ENCODE results near the gene RBM17. TPM values are rescaled to one million over a fixed set of nuclear protein-coding genes. Genes with fewer than 3 reads are reported as not detected.

The RBM17 gene
- total RNA-seq, 1 experiment from 2014 or later = 129 TPM

GRCh38 chr10:6153845-6154244 is 65.0 kb downstream of the RBM17 start:
- ChIA-PET CTCF (no interaction called here), POLR2A (no interaction called here), RAD21 (ENCODE audit: low non-redundant PET in 1 of 2, low total read pairs in 2 of 2, uncharacterized antibody in 2 of 2, unreplicated experiment in 2 of 2) (interaction anchor here in 1 of 2 experiments (0.7 kb wide), 1 partner anchor 18 kb away, joined by 3 read pairs; no protein-coding TSS in a partner anchor)
- H2AFZ ChIP-seq (ENCODE audit: low read depth, low read length, poor library complexity, severe bottlenecking) = no peak overlapping the region
- no peak overlapping the region for H3K9ac ChIP-seq (ENCODE audit: low read length)
- intact Hi-C loops (cut with micrococcal nuclease) = no loop called here
- H3K27ac ChIP-seq (ENCODE audit: low read depth, low read length) = no peak overlapping the region
- no peaks in the 10 kb centered on the region for H3K36me3 ChIP-seq (ENCODE audit: control insufficient read depth in 1 of 2, insufficient read depth in 2 of 2, low read length in 2 of 2)
- 0 out of 4 replicates have a peak, but pooled peaks cover 0 to 2% of the 10 kb centered on the region in 2 experiments for H3K4me1 ChIP-seq (ENCODE audit: control insufficient read depth in 1 of 2, insufficient read depth in 2 of 2, low read length in 2 of 2)
- no peak for DNase-seq (ENCODE audit: low read depth, low spot score)
- ATAC-seq = no peak
- no TSS peak for BruUV-seq (replicated peaks)
- H3K9me2 ChIP-seq (ENCODE audit: insufficient read depth) = no peaks in the 10 kb centered on the region
- H3K79me2 ChIP-seq (ENCODE audit: insufficient read depth, low read length) = peaks cover 81% of the 10 kb centered on the region
- H4K20me1 ChIP-seq (ENCODE audit: insufficient read depth) = no peaks in the 10 kb centered on the region
- TF ChIP-seq ZNF274 (IDR thresholded peaks at IDR 0.05; ENCODE audit: low read depth, low read length) (no peak), ELF1 (IDR thresholded peaks at IDR 0.05; ENCODE audit: borderline replicate concordance, low read depth) (no peak), CEBPB (IDR thresholded peaks at IDR 0.05; ENCODE audit: low read depth) (no peak), EZH2 (IDR thresholded peaks at IDR 0.05) (no peak), CBX3 (IDR thresholded peaks at IDR 0.05; ENCODE audit: low read depth) (no peak), SP1 (IDR thresholded peaks at IDR 0.05; ENCODE audit: low read depth) (no peak), POLR2AphosphoS5 (IDR thresholded peaks at IDR 0.05; ENCODE audit: low read depth, low read length) (no peak)
- H3K9me3 ChIP-seq (ENCODE audit: control insufficient read depth in 1 of 2, insufficient read depth in 1 of 2, low read depth in 1 of 2, low read length in 2 of 2) = no peaks in the 10 kb centered on the region
- no peak overlapping the region for H3K4me2 ChIP-seq (ENCODE audit: low read length)
- no peak overlapping the region for H3K4me3 ChIP-seq (replicated peaks in 1 of 2; ENCODE audit: low read depth in 1 of 2, low read length in 2 of 2)
- no peaks in the 10 kb centered on the region for H3K27me3 ChIP-seq (ENCODE audit: insufficient read depth, low read length)

- H3K9me3 ChIP-seq (ENCODE audit: control insufficient read depth in 1 of 2, insufficient read depth in 1 of 2, low read depth in 1 of 2, low read length in 2 of 2) = no peaks in the 10 kb centered on the region
- ChIA-PET CTCF (no interaction called here), RAD21 (ENCODE audit: low non-redundant PET in 1 of 2, low total read pairs in 2 of 2, uncharacterized antibody in 2 of 2, unreplicated experiment in 2 of 2) (interaction anchor here in 1 of 2 experiments (0.7 kb wide), 1 partner anchor 18 kb away, joined by 3 read pairs; no protein-coding TSS in a partner anchor), POLR2A (no interaction called here)
- H2AFZ ChIP-seq (ENCODE audit: low read depth, low read length, poor library complexity, severe bottlenecking) = no peak overlapping the region
- H3K36me3 ChIP-seq (ENCODE audit: control insufficient read depth in 1 of 2, insufficient read depth in 2 of 2, low read length in 2 of 2) = no peaks in the 10 kb centered on the region
- H3K4me3 ChIP-seq (replicated peaks in 1 of 2; ENCODE audit: low read depth in 1 of 2, low read length in 2 of 2) = no peak overlapping the region
- BruUV-seq (replicated peaks) = no TSS peak
- no peaks in the 10 kb centered on the region for H3K9me2 ChIP-seq (ENCODE audit: insufficient read depth)
- no peaks in the 10 kb centered on the region for H3K4me1 ChIP-seq (ENCODE audit: control insufficient read depth in 1 of 2, insufficient read depth in 2 of 2, low read length in 2 of 2)
- H3K27ac ChIP-seq (ENCODE audit: low read depth, low read length) = no peak overlapping the region
- no peak overlapping the region for H3K4me2 ChIP-seq (ENCODE audit: low read length)
- peaks cover 79% of the 10 kb centered on the region for H3K79me2 ChIP-seq (ENCODE audit: insufficient read depth, low read length)
- H4K20me1 ChIP-seq (ENCODE audit: insufficient read depth) = no peaks in the 10 kb centered on the region
- intact Hi-C loops (cut with micrococcal nuclease) = no loop called here
- ATAC-seq = no peak
- DNase-seq (ENCODE audit: low read depth, low spot score) = no peak
- H3K27me3 ChIP-seq (ENCODE audit: insufficient read depth, low read length) = no peaks in the 10 kb centered on the region
- H3K9ac ChIP-seq (ENCODE audit: low read length) = no peak overlapping the region
- TF ChIP-seq SP1 (IDR thresholded peaks at IDR 0.05; ENCODE audit: low read depth) (no peak), ZFX (IDR thresholded peaks at IDR 0.05) (no peak), POLR2AphosphoS5 (IDR thresholded peaks at IDR 0.05; ENCODE audit: low read depth, low read length) (no peak), MAX (IDR thresholded peaks at IDR 0.05) (no peak), CTCF (IDR thresholded peaks at IDR 0.05 in 2 of 3, conservative IDR thresholded peaks at IDR 0.05 in 1 of 3; ENCODE audit: borderline replicate concordance in 1 of 3, insufficient read depth in 1 of 3, low read depth in 2 of 3, low read length in 2 of 3) (no peak), FOSL1 (IDR thresholded peaks at IDR 0.05; ENCODE audit: low read depth) (no peak), YY1 (IDR thresholded peaks at IDR 0.05; ENCODE audit: extremely low read depth, insufficient replicate concordance, low read depth, low read length) (no peak), RAD21 (IDR thresholded peaks at IDR 0.05; ENCODE audit: low read depth) (no peak), REST (IDR thresholded peaks at IDR 0.05; ENCODE audit: low read depth) (no peak), EZH2phosphoT487 (IDR thresholded peaks at IDR 0.05; ENCODE audit: borderline replicate concordance) (no peak), CEBPB (IDR thresholded peaks at IDR 0.05; ENCODE audit: low read depth) (no peak), EZH2 (IDR thresholded peaks at IDR 0.05) (no peak), ELF1 (IDR thresholded peaks at IDR 0.05; ENCODE audit: borderline replicate concordance, low read depth) (no peak)
Measured at GRCh38 chr10:6154566-6154965, 65.7 kb downstream of the RBM17 start.

All from HCT116 (cell line).